ENCODE data around the gene TSPAN1.

Gene TSPAN1

DNA sequence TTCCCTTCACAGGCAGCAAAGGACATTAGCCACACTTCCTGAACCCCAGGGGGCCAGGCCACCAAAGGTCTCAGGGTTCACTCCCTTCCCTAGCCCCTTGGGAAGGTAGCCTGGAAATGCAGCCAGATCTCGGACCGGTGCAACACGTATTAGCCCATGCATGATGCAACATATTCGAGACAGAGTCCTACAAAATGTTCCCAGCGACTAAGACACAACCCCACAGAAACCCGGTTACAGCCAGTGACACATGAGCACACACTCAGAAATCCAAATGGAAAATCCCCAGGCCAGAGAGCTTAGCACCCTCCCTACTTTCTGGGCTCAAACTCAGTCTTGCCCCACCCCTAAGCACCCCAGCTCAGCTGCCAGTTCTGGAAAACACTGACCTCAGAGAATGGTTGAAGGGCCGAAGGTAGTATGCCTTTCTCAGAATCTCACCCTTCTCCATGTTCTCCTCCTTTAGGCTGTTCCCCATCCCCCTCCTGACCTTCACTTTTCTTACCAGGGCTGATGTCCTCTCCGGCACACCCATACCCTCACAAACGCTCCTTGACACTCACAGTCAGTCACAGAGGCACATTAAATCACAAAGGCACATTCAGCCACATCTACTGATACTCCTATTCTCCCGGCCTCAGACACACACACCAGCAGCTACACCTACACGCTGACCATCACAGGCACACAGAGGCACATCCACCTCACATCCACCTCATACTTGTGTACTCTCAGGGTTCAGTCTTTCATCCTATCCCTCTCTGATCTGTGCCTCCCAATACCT is at the start of gene TSPAN1:
TSS of gene TSPAN1 (plus strand) at position 640 of the 784 bp plus-strand sequence. CDS start 6,021 bp downstream, outside the sequence.
- DNase-seq (no peak), ATAC-seq (no peak)
- H3K27me3 Mint-ChIP-seq: no peaks in the 10 kb centered on the region
- H3K9me3 Mint-ChIP-seq: no peaks in the 10 kb centered on the region
- no peaks in the 10 kb centered on the region for H3K36me3 Mint-ChIP-seq (ENCODE audit: low read depth)
- H3K27ac Mint-ChIP-seq: no peak within 1 kb of the TSS
- no peak within 1 kb of the TSS for H3K4me3 Mint-ChIP-seq
- H3K4me1 Mint-ChIP-seq: no peaks in the 10 kb centered on the region

- H3K27ac Mint-ChIP-seq: no peak overlapping the region
- peaks cover 18% of the 10 kb centered on the region for H3K4me1 Mint-ChIP-seq
- DNase-seq (no peak), ATAC-seq (no peak)
- H3K4me3 Mint-ChIP-seq: no peak overlapping the region
- H3K27me3 Mint-ChIP-seq: peaks cover 42% of the 10 kb centered on the region
- H3K9me3 Mint-ChIP-seq: no peaks in the 10 kb centered on the region
- no peaks in the 10 kb centered on the region for H3K36me3 Mint-ChIP-seq (ENCODE audit: low read depth)
Observed at GRCh38 chr1:46128344-46128743, 46.5 kb upstream of the TSPAN1 start.

DNA sequence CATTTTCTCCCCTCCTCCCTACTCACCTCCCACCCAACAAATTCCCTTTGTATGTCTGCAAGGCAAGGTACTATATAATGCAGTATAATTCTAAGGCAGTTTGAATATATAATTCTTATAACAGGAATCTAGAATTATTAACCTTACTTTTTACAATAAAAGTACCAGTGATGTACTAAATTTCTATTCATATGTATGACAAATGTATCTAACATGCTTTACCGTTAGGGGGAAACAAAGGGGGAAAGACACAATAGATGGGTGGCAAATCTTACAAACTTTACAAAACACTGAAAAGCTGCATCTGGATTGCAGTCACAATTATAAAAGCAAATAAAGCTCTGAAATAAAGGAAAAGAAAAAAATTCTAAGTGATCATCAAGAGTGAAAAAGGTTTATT is 44.8 kb upstream of the TSPAN1 start:
- Mint-ChIP-seq H3K36me3 (ENCODE audit: low read depth) (no peaks in the 10 kb centered on the region), H3K4me3 (no peak overlapping the region), H3K27me3 (peaks cover 54% of the 10 kb centered on the region), H3K4me1 (peaks cover 34% of the 10 kb centered on the region), H3K27ac (no peak overlapping the region), H3K9me3 (no peaks in the 10 kb centered on the region)
- DNase-seq (no peak), ATAC-seq (no peak)

DNA sequence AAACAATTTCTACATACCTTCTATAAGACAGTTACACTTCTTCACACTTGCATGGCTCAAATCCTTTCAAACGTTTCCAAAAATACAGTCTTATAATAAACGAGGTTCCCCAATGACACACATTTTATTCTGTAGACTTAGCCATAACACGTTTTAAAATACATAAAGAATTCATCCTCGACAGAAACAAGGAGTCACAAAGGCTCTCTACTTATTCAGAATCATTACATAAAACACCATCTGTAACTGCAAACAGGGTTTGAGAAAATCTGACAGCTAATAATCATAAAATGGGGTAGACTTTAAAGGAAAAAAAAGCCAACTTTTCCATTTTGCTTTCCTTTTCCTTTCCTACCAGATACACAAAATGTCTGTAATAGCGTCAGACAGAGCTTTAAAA is 44.3 kb upstream of the TSPAN1 start:
- DNase-seq: no peak
- no peaks in the 10 kb centered on the region for H3K9me3 Mint-ChIP-seq

DNA sequence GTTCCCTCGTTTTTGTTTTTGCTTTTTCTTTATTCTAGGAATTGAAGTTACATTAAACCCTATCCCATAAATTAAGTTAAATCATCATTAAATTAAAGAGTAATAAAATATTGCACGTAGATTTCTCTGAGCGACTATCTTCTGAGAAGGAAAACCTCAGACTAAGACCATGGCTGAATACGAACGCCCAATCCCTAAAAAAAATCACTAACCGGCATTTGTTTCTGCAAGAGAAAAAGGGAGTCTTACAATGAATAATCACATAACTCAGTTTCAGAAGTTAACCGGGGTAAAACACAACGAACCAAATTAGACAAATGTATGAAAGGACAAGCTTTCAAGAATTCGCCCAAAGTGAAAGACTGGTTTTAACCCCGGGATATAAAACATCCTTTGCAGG is 43.8 kb upstream of the TSPAN1 start:
- Mint-ChIP-seq H3K4me3 (peak overlapping the region; percentile 92), H3K27ac (no peak overlapping the region), H3K4me1 (peaks cover 34% of the 10 kb centered on the region), H3K27me3 (peaks cover 56% of the 10 kb centered on the region), H3K36me3 (ENCODE audit: low read depth) (no peaks in the 10 kb centered on the region), H3K9me3 (no peaks in the 10 kb centered on the region)
- DNase-seq (no peak), ATAC-seq (no peak)

More for the DNA sequence above, 44.3 kb upstream of the TSPAN1 start:
- no peak for ATAC-seq
- peaks cover 54% of the 10 kb centered on the region for H3K27me3 Mint-ChIP-seq
- peaks cover 34% of the 10 kb centered on the region for H3K4me1 Mint-ChIP-seq
- no peak overlapping the region for H3K27ac Mint-ChIP-seq
- H3K4me3 Mint-ChIP-seq: no peak overlapping the region
- H3K36me3 Mint-ChIP-seq (ENCODE audit: low read depth): no peaks in the 10 kb centered on the region

DNA sequence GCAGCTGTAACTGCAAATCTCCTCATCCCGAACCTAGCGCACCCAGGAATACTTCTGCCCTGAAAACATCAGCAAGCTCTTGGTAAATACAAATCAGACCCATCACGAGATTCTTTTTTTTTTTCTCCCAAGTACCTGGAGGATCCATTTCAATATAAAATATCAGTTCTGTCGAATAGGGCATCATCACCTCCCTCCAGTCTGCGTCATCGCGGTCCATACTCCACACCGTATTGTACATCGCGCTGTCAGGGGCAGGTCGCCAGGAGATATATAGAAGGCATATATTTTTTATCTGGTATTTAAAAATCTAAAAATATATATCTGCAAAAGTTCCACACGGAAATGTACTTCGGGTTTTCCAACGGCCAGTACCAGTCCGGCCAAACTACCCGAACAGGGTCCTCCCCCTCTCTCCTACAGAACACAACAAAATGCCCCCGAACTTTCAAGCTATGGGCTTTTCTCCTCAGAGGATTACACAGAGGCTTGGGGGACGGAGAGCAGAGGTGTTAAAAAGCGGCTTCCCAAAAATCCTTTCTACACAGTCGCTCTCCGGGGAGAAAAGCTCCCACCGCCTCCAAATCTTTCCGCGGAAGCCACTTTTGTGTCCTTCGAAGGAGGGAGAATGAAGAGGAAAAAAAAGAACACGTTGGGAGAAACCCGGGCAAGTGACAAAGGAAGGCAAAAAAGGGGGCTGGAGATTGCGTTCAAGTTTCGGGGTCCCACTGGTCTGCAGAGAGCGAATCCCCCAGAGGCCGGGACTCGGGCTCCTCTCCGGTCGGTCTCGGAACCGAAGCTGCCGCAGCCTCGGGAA is 43.0 kb upstream of the TSPAN1 start:
- H3K36me3 Mint-ChIP-seq (ENCODE audit: low read depth): no peaks in the 10 kb centered on the region
- peaks cover 34% of the 10 kb centered on the region for H3K4me1 Mint-ChIP-seq
- no peak for ATAC-seq
- H3K27me3 Mint-ChIP-seq: peaks cover 56% of the 10 kb centered on the region
- H3K9me3 Mint-ChIP-seq: no peaks in the 10 kb centered on the region
- DNase-seq: peak; percentile 37
- H3K27ac Mint-ChIP-seq: peak overlapping the region; percentile 76
- peak overlapping the region; percentile 92 for H3K4me3 Mint-ChIP-seq

GRCh38 chr1:46132529-46133180 is 42.2 kb upstream of the TSPAN1 start, which contains the start of gene PIK3R3:
Gene PIK3R3, minus strand, starts transcription at chr1:46132629. Its CDS starts 677 bp downstream, at chr1:46131952.
- Mint-ChIP-seq H3K27ac (peak within 1 kb of the TSS; percentile 98), H3K36me3 (ENCODE audit: low read depth) (no peaks in the 10 kb centered on the region), H3K9me3 (no peaks in the 10 kb centered on the region), H3K4me3 (peak within 1 kb of the TSS; percentile 92), H3K27me3 (peaks cover 55% of the 10 kb centered on the region), H3K4me1 (peaks cover 34% of the 10 kb centered on the region)
- ATAC-seq: peak; percentile 97
- peak; percentile 90 for DNase-seq

GRCh38 chr1:46133181-46133658 is 41.7 kb upstream of the TSPAN1 start:
- Mint-ChIP-seq H3K27me3 (peaks cover 52% of the 10 kb centered on the region), H3K9me3 (no peaks in the 10 kb centered on the region), H3K4me3 (peak overlapping the region; percentile 92), H3K4me1 (peaks cover 34% of the 10 kb centered on the region), H3K27ac (peak overlapping the region; percentile 98), H3K36me3 (ENCODE audit: low read depth) (no peaks in the 10 kb centered on the region)
- DNase-seq (no peak), ATAC-seq (peak; percentile 62)

- peak overlapping the region; percentile 98 for H3K27ac Mint-ChIP-seq
- DNase-seq: no peak
- peak overlapping the region; percentile 92 for H3K4me3 Mint-ChIP-seq
- no peaks in the 10 kb centered on the region for H3K36me3 Mint-ChIP-seq (ENCODE audit: low read depth)
- H3K4me1 Mint-ChIP-seq: peaks cover 34% of the 10 kb centered on the region
- H3K27me3 Mint-ChIP-seq: peaks cover 53% of the 10 kb centered on the region
- no peak for ATAC-seq
- no peaks in the 10 kb centered on the region for H3K9me3 Mint-ChIP-seq
Observed at GRCh38 chr1:46133781-46134350, 41.0 kb upstream of the TSPAN1 start.

- peaks cover 34% of the 10 kb centered on the region for H3K4me1 Mint-ChIP-seq
- DNase-seq (no peak), ATAC-seq (no peak)
- peaks cover 47% of the 10 kb centered on the region for H3K27me3 Mint-ChIP-seq
- H3K27ac Mint-ChIP-seq: no peak overlapping the region
- H3K4me3 Mint-ChIP-seq: no peak overlapping the region
- no peaks in the 10 kb centered on the region for H3K36me3 Mint-ChIP-seq (ENCODE audit: low read depth)
- no peaks in the 10 kb centered on the region for H3K9me3 Mint-ChIP-seq
Observed at GRCh38 chr1:46134660-46135331, 40.1 kb upstream of the TSPAN1 start.

DNA sequence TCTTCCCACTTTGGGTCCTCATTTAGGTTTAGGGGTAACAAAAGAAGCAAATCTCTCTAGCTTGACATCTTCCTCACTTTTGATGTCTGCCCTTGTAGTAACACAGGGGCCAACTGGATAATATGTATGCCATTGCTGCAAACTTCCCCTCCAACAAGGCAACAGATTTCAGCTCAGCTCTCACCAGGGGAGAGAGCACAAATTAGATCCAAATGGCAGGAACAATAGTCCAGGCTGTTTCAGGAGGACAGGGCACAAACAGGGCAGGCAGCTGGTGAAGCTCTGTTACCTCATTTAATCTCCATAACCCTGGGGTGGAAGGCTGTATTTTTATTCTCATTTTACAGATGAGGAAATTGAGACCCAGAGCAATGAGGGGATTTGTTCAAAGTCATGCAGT is 38.2 kb upstream of the TSPAN1 start:
- no peak overlapping the region for H3K4me3 Mint-ChIP-seq
- peaks cover 28% of the 10 kb centered on the region for H3K4me1 Mint-ChIP-seq
- no peak overlapping the region for H3K27ac Mint-ChIP-seq
- H3K36me3 Mint-ChIP-seq (ENCODE audit: low read depth): no peaks in the 10 kb centered on the region
- no peaks in the 10 kb centered on the region for H3K9me3 Mint-ChIP-seq
- peaks cover 37% of the 10 kb centered on the region for H3K27me3 Mint-ChIP-seq
- no peak for ATAC-seq
- no peak for DNase-seq

DNA sequence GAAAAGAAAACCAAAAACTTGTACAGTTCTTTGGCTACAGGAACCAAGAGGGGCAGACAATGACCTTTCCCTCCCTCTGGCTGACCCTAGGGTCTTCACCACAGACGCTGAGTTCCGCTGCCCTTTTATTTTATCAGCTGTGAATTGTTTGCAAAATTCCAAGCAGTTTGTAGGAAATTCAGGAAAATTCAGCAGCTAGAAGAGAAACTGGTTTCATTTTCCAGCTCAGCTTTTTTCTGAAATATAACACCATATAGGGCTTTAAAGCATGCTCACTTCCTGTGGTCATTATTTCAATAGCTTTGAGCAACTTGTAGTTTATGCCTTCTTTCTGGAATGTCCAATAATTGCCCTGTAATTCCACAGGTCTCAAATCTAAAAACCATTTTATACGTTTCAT is 37.0 kb upstream of the TSPAN1 start:
- no peak for DNase-seq
- peaks cover 29% of the 10 kb centered on the region for H3K27me3 Mint-ChIP-seq
- peaks cover 20% of the 10 kb centered on the region for H3K4me1 Mint-ChIP-seq
- no peak overlapping the region for H3K27ac Mint-ChIP-seq
- ATAC-seq: no peak
- no peaks in the 10 kb centered on the region for H3K36me3 Mint-ChIP-seq (ENCODE audit: low read depth)
- no peaks in the 10 kb centered on the region for H3K9me3 Mint-ChIP-seq
- H3K4me3 Mint-ChIP-seq: no peak overlapping the region

DNA sequence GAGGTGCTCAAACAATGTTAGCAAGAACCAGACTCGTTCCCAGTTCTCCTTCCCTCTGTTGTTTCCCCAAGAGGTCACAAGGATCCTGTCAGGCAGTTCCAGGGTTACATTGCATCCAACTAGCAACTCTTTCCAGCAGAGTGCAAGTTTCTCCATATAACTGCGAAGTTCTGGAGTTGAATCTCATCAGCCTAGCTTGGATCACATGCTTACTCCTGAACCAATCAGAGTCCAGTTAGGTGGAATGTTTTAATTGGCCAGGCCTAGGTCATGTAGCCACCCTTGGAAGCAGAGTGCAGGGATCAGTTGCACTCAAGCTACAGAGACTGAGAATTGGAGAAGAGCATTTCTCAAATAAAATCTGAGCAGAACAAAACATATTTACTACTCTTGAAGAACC is 26.6 kb upstream of the TSPAN1 start:
- Mint-ChIP-seq H3K9me3 (no peaks in the 10 kb centered on the region), H3K27me3 (no peaks in the 10 kb centered on the region), H3K4me1 (no peaks in the 10 kb centered on the region), H3K27ac (no peak overlapping the region), H3K36me3 (ENCODE audit: low read depth) (no peaks in the 10 kb centered on the region), H3K4me3 (no peak overlapping the region)
- no peak for DNase-seq
- ATAC-seq: no peak

- no peak for ATAC-seq
- no peaks in the 10 kb centered on the region for H3K27me3 Mint-ChIP-seq
- no peaks in the 10 kb centered on the region for H3K9me3 Mint-ChIP-seq
- no peak overlapping the region for H3K27ac Mint-ChIP-seq
- H3K36me3 Mint-ChIP-seq (ENCODE audit: low read depth): no peaks in the 10 kb centered on the region
- no peak for DNase-seq
- no peak overlapping the region for H3K4me3 Mint-ChIP-seq
- H3K4me1 Mint-ChIP-seq: no peaks in the 10 kb centered on the region
Observed at GRCh38 chr1:46150085-46150484, 24.8 kb upstream of the TSPAN1 start.

Data from activated naive CD8-positive, alpha-beta T cell treated with anti-CD3 and anti-CD28 coated beads, Interleukin-2, amount 50 U/mL, for 24 hours (primary cell).